Ecto neural progenitor cell (in vitro differentiated cells): Measurements from ENCODE around the gene ERC1.

Source experiments
- DNase-seq: peaks from one replicate; pipeline ENCODE4 v3.0.0-alpha.2; 2018; ENCODE audit warnings: low spot score

ERC1 gene

DNA sequence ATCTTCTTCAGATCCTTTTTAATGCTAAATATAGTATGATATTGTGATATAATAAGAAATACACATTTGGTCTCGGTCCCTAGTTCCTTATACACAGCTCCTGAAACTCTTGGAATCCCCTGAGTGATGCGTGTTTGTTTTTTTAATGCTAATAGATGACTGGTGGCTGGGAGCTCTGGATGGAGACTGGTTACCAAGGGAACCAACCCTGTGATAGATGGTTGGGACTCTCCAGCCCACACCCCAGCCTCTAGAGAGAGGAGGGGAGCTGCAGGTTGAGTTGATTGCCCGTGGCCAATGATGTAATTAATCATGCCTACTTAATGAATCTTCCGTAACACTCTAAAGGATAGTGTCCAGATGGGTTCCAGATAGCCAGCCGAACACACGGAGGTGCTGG is 462.8 kb downstream of the ERC1 start:
- DNase-seq: peak; percentile 8

- DNase-seq: no peak
Measured at GRCh38 chr12:1456885-1457284, 465.9 kb downstream of the ERC1 start.

GRCh38 chr12:1457901-1458300 is 466.9 kb downstream of the ERC1 start:
- no peak for DNase-seq

GRCh38 chr12:1459339-1459738 is 468.3 kb downstream of the ERC1 start:
- DNase-seq: no peak

- DNase-seq: peak; percentile 43
Measured at GRCh38 chr12:1463073-1463905, 472.3 kb downstream of the ERC1 start.

- no peak for DNase-seq
Measured at GRCh38 chr12:1464925-1465324, 473.9 kb downstream of the ERC1 start.

- DNase-seq: no peak
Measured at GRCh38 chr12:1465990-1466389, 475.0 kb downstream of the ERC1 start.

- no peak for DNase-seq
Measured at GRCh38 chr12:1466481-1467154, 475.6 kb downstream of the ERC1 start.

DNA sequence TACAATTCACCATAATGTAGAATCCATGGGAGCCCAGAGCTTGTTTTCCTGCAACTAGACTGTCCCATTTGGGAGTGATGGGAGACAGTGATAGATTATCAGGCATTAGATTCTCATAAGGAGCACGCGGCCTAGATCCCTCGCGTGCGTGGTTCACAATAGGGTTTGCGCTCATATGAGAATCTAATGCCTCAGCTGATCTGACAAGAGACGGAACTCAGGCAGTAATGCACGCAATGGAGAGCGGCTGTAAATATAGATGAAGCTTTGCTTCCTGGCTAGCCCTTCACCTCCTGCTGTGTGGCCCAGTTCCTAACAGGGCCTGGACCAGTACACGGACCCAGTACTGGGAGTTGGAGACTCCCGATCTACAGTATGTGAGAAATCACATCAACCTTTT is 476.7 kb downstream of the ERC1 start:
- DNase-seq: no peak

- no peak for DNase-seq
Measured at GRCh38 chr12:1469070-1469469, 478.0 kb downstream of the ERC1 start.

GRCh38 chr12:1470051-1470450 is 479.0 kb downstream of the ERC1 start:
- no peak for DNase-seq

DNA sequence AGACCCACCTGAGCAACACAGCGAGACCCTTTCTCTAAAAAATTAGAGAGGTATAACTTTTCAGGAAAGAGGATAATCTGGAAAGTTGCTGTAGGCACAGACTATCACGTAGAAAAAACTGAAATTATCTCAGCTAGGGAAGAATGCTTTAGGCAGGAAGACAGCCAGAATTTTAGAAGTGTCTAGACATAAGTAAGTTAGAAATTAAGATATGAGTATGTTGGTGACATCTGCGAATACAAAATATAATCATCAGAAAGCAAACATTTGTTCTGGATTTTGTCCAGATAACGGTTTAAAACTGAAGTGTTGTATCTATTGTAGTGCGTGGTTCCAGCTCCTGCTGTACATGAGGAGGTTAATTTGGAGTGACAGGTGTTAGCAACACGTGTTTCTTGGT is 480.2 kb downstream of the ERC1 start:
- no peak for DNase-seq

GRCh38 chr12:1473418-1473817 is 482.4 kb downstream of the ERC1 start:
- no peak for DNase-seq

DNA sequence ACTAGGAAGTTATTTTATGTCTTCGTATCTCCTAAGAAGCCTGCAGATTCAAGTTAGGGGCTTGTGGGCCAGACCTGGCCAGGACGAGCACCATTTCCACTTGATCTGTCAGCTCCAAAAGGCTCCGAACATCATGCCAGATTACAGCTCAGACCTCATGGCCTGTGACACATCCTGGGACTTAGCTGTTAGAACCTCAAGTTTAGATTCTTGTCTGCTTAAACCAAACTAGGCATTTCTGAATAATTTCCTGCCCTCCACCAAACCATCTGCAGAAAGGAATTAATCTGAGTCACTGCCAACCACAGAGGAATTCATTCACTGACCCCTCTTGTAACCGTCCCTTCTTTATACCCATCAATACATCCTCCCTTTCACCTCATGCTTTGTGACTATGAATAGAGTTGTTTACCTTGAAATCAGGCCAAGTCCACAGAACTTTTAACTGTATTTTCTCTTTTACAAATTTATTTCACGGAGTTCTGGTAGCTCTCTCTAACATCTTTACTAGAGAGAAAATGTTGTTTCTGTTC is 483.1 kb downstream of the ERC1 start:
- DNase-seq: peak; percentile 47

- peak; percentile 52 for DNase-seq
Measured at GRCh38 chr12:1474574-1475153, 483.6 kb downstream of the ERC1 start.

DNA sequence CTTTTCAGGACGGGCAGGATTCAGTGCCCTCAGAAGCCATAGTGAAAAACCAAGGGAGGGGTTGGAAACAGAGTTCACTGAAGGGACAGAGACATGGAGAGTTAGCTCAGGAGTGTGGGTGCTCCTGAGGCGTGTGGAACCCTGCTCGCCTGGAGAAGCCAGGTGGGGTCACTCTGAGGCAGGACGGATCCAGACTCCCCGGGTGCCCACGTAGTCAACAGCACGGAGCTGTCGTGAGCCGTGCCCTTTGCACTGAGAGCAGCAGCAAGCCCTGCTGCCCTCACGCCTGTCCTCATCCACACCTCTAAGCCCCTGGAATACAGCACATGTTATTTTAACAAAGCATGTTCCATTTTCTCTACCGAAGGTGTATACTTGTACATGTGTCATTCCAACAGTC is 488.6 kb downstream of the ERC1 start:
- DNase-seq: peak; percentile 42

GRCh38 chr12:1481326-1481725 is 490.3 kb downstream of the ERC1 start:
- no peak for DNase-seq

DNA sequence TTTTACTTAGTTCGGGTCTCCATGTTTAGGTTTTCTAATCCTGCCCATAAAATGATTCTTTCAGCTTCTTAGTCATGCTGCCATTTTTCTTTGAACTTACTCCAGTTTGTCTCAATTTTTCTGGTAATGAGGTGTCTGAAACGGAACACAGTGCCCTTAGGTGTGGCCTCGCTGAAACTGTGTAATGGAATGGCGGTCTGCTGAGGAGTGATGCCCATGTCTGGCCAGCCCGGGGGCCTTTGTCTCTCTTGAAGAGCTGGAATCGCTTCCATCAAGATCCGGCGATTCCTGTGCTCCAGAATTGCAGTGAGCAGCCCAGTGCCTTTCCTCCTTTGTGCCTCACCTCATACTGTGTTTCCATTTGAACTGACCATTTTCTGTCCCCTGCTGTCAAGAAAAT is 490.9 kb downstream of the ERC1 start:
- no peak for DNase-seq

GRCh38 chr12:1488908-1489381 is 497.9 kb downstream of the ERC1 start:
- no peak for DNase-seq

DNA sequence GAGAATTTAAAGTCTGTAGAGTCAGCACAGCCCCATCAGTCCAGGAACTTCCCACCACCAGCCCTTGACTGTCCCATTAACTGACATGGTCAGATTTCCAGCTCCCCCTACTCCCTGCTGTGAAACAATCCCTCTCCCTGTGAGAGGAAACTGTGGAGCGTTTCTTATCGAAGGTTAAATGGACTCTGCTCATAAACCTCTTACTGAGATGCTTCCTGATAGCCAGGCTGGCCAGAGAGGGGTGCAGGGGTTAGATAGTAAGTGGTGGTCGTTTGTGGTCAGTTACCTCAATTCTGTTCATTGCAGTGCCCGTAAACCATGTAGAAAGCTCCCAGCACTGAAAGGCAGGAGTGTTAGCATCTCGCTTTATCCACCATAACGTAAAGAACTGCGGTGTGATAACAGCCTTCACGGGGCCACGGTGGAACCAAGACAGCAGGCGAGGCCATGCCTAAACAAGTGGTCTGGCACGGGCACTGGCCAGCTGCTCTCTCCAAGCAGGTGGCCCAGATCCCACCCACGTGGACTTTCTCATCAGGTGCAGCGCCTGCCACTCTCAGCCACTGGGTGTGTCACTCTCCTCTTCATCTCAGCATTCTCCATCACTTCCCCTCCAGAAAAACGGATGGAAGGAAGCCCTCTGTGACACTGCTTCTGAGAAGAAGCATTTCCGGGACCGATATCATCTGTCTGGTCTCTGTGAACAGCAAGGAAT is 501.1 kb downstream of the ERC1 start:
- no peak for DNase-seq

DNA sequence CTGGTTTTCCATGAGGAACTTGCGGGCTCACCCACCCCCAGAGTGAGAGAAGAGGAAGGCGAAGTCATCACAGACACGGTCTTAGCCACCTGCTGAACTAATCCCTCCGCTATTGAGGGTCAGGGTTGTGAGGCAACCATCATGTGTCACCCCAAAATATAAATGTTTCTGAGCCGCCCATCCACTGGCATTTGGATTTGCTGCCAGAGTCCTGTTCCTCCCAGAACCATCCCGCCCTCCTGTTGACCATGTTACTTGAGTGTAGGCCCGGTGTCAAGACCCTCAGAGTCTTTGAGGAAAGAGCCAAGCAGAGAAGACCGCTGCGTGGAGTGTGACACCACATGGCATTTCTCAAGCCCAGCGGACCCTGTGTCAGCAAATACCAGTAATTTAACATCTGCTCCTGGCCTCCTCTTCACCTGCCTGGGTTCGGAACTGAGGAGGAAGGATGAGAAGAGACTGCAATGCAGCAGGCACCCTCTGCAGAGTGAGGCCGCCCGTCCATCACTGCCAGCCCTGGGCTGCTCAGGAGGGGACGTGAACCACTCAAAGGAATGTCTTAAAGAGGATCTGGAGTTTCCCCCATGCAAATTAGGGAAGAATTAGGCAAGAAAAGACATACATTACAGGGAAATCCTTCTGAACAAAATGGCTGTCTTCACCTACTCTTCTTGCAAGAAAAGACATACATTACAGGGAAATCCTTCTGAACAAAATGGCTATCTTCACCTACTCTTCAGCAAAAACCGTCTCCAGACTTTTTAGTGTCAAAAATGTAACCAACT is 502.9 kb downstream of the ERC1 start:
- no peak for DNase-seq
